Measurements from ENCODE around the gene SLC45A3. TPM values are rescaled to one million over a fixed set of nuclear protein-coding genes. Genes with fewer than 3 reads are reported as not detected.

Gene SLC45A3
- total RNA-seq, 1 experiment from 2014 or later: 12.3 TPM

DNA sequence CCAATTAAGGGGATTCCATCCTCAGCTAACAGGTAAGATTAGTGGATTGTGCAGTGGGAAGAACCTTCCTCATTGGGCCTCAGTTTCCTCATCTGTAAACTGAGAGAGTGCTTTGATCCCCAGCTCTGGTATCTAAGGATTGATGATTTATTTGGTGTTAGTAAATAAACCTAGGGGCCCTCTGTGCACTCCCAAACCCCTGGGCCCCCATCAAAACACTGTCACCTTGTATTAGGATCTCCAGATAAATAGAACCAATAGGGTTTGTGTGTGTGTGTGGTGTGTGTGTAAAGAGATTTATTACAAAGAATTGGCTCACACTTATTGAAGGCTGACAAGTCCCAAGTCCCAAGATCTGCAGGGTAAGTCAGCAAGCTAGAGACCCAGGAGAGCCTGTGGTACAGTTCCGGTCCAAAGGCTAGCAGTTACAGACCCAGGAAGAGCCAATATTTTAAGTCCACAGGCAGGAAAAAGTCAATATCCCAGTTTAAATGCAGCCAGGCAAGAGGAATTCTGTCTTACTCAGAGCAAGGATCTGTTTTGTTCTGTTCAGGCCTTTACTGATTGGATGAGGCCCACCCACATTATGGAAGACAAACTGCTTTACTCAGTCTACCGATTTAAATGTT, 37.5 kb downstream of the SLC45A3 start:
- Histone ChIP-seq H3K4me1 (ENCODE audit: control insufficient read depth in 1 of 2, insufficient read depth in 2 of 2, low read length in 2 of 2) (no peaks in the 10 kb centered on the region), H3K4me3 (replicated peaks in 1 of 2; ENCODE audit: low read depth in 1 of 2, low read length in 2 of 2) (no peak overlapping the region), H3K27me3 (ENCODE audit: insufficient read depth, low read length) (no peaks in the 10 kb centered on the region), H3K27ac (ENCODE audit: low read depth, low read length) (no peak overlapping the region), H3K9ac (ENCODE audit: low read length) (no peak overlapping the region), H3K9me3 (ENCODE audit: control insufficient read depth in 1 of 2, insufficient read depth in 1 of 2, low read depth in 1 of 2, low read length in 2 of 2) (no peaks in the 10 kb centered on the region), H4K20me1 (ENCODE audit: insufficient read depth) (no peaks in the 10 kb centered on the region), H3K4me2 (ENCODE audit: low read length) (no peak overlapping the region), H2AFZ (ENCODE audit: low read depth, low read length, poor library complexity, severe bottlenecking) (no peak overlapping the region), H3K9me2 (ENCODE audit: insufficient read depth) (no peaks in the 10 kb centered on the region), H3K36me3 (ENCODE audit: control insufficient read depth in 1 of 2, insufficient read depth in 2 of 2, low read length in 2 of 2) (no peaks in the 10 kb centered on the region), H3K79me2 (ENCODE audit: insufficient read depth, low read length) (no peaks in the 10 kb centered on the region)
- ATAC-seq (no peak), DNase-seq (ENCODE audit: low read depth, low spot score) (no peak)
- TF ChIP-seq, protein P1, sequence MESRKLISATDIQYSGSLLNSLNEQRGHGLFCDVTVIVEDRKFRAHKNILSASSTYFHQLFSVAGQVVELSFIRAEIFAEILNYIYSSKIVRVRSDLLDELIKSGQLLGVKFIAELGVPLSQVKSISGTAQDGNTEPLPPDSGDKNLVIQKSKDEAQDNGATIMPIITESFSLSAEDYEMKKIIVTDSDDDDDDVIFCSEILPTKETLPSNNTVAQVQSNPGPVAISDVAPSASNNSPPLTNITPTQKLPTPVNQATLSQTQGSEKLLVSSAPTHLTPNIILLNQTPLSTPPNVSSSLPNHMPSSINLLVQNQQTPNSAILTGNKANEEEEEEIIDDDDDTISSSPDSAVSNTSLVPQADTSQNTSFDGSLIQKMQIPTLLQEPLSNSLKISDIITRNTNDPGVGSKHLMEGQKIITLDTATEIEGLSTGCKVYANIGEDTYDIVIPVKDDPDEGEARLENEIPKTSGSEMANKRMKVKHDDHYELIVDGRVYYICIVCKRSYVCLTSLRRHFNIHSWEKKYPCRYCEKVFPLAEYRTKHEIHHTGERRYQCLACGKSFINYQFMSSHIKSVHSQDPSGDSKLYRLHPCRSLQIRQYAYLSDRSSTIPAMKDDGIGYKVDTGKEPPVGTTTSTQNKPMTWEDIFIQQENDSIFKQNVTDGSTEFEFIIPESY (IDR thresholded peaks at IDR 0.05; ENCODE audit: extremely low read depth, insufficient replicate concordance, low read length): no peak
- TF ChIP-seq ELF1 (IDR thresholded peaks at IDR 0.05; ENCODE audit: borderline replicate concordance, low read depth) (no peak), ZFX (IDR thresholded peaks at IDR 0.05) (no peak), FOSL1 (IDR thresholded peaks at IDR 0.05; ENCODE audit: low read depth) (no peak), YY1 (IDR thresholded peaks at IDR 0.05; ENCODE audit: extremely low read depth, insufficient replicate concordance, low read depth, low read length) (no peak), CBX3 (IDR thresholded peaks at IDR 0.05; ENCODE audit: low read depth) (no peak)
- TF ChIP-seq, protein P2, sequence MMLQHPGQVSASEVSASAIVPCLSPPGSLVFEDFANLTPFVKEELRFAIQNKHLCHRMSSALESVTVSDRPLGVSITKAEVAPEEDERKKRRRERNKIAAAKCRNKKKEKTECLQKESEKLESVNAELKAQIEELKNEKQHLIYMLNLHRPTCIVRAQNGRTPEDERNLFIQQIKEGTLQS (IDR thresholded peaks at IDR 0.05): no peak
- no TSS peak for BruUV-seq (replicated peaks)
- ChIA-PET CTCF (no interaction called here), POLR2A (interaction anchor here (1.8 kb wide), 1 partner anchor 11 kb away, joined by 5 read pairs; the partner anchor contains the start of gene ELK4), RAD21 (ENCODE audit: low non-redundant PET in 1 of 2, low total read pairs in 2 of 2, uncharacterized antibody in 2 of 2, unreplicated experiment in 2 of 2) (no interaction called here)
- intact Hi-C loops (cut with micrococcal nuclease): no loop called here
